SK-N-SH treated with all-trans-retinoic acid at 6 μM for 48 hours (cell line): ENCODE data around the gene FAM227B.

Experiments used
- ARNTL ChIP-seq: fragments of 450-650 bp; formaldehyde crosslinking; IDR thresholded peaks from 2 replicates; pipeline ENCODE4 v1.5.0; 2020; ENCODE audit warnings: low read depth, mild to moderate bottlenecking, moderate library complexity, borderline replicate concordance
- CREB5 ChIP-seq: fragments of 250-450 bp; sonication (Bioruptor Pico); IDR thresholded peaks from 2 replicates; pipeline ENCODE4 v1.5.1; 2020; ENCODE audit warnings: low read depth, mild to moderate bottlenecking, moderate library complexity
- CSRNP3 ChIP-seq: fragments of 250-450 bp; sonication (Bioruptor Pico); IDR thresholded peaks from 2 replicates; pipeline ENCODE4 v1.5.1; 2021; ENCODE audit warnings: mild to moderate bottlenecking, moderate library complexity
- PATZ1 ChIP-seq: fragments of 250-450 bp; sonication (Bioruptor Pico); IDR thresholded peaks from 2 replicates; pipeline ENCODE4 v1.8.0; 2020; ENCODE audit warnings: mild to moderate bottlenecking, moderate library complexity, borderline replicate concordance
- TSHZ2 ChIP-seq: fragments of 250-450 bp; sonication (Bioruptor Pico); IDR thresholded peaks from 2 replicates; pipeline ENCODE4 v1.5.0; 2020; ENCODE audit warnings: mild to moderate bottlenecking, moderate library complexity
- ZNF565 ChIP-seq: fragments of 450-650 bp; formaldehyde crosslinking; conservative IDR thresholded peaks from 2 replicates; pipeline ENCODE4 v1.5.0; 2020; ENCODE audit warnings: low read depth, mild to moderate bottlenecking, moderate library complexity
- ZNF70 ChIP-seq: fragments of 450-650 bp; formaldehyde crosslinking; IDR thresholded peaks from 2 replicates; pipeline ENCODE4 v1.5.0; 2020; ENCODE audit warnings: mild to moderate bottlenecking, moderate library complexity

- TF ChIP-seq CSRNP3 (no peak), CREB5 (CRISPR knock-in tag) (no peak), ARNTL (CRISPR knock-in tag) (no peak), ZNF70 (CRISPR knock-in tag) (no peak), TSHZ2 (CRISPR knock-in tag) (no peak), ZNF565 (CRISPR knock-in tag) (no peak), PATZ1 (no peak)
Observed at GRCh38 chr15:49406352-49407118, 214.1 kb downstream of the FAM227B start.
